OCI-LY7 (cell line): ENCODE results near the gene TTLL7. TPM values are rescaled to one million over a fixed set of nuclear protein-coding genes. Genes with fewer than 3 reads are reported as not detected.

ENCODE experiments used
- BruUV-seq: library from RNA; stranded (reverse); fragments of 400-500 nt; replicated peaks from 2 replicates; lab custom pipeline; 2021; lab: Mats Ljungman, UMichigan
- CTCF ChIA-PET: fragments of 300-600 bp; sonication (Branson Sonifier 250); formaldehyde crosslinking; loops from one replicate; lab custom pipeline; 2022; ENCODE audit warnings: antibody characterized with exemption; ENCODE audit not compliant: unreplicated experiment; lab: Charles Lee
- POLR2A ChIA-PET: fragments of 300-600 bp; sonication (Branson Sonifier 250); formaldehyde crosslinking; loops from one replicate; lab custom pipeline; 2022; ENCODE audit warnings: antibody characterized with exemption; lab: Charles Lee
- DNase-seq: peaks from one replicate; pipeline ENCODE4 v3.0.0-alpha.2; 2015; ENCODE audit warnings: low spot score
- H2AFZ ChIP-seq: fragments of 200-600 bp; sonication (generic), shearing (Covaris generic); 2 replicates; pipeline ENCODE4 v1.6.1; 2014; ENCODE audit warnings: mild to moderate bottlenecking, antibody characterized with exemption, low read length, moderate library complexity
- H3K27ac ChIP-seq: fragments of 200-600 bp; sonication (generic); 2 replicates; pipeline ENCODE4 v1.5.1; 2014; ENCODE audit warnings: mixed run types, low read depth, mild to moderate bottlenecking, moderate library complexity, low read length, inconsistent platforms; ENCODE audit not compliant: poor library complexity, severe bottlenecking
- H3K36me3 ChIP-seq: fragments of 200-600 bp; sonication (generic); 2 replicates; pipeline ENCODE4 v1.6.1; 2014; ENCODE audit warnings: mild to moderate bottlenecking, antibody characterized with exemption, low read length, moderate library complexity, mixed read lengths; ENCODE audit not compliant: insufficient read depth
- H3K4me1 ChIP-seq: fragments of 200-600 bp; sonication (generic); 2 replicates; pipeline ENCODE4 v1.5.1; 2014; ENCODE audit warnings: mild to moderate bottlenecking, low read length; ENCODE audit not compliant: insufficient read depth, poor library complexity, severe bottlenecking
- H3K4me2 ChIP-seq: fragments of 200-600 bp; sonication (generic); 2 replicates; pipeline ENCODE4 v1.6.1; 2014; ENCODE audit warnings: mild to moderate bottlenecking, low read length
- H3K4me3 ChIP-seq: fragments of 200-600 bp; sonication (generic); 2 replicates; pipeline ENCODE4 v1.5.1; 2014; ENCODE audit warnings: mild to moderate bottlenecking, low read depth, low read length; ENCODE audit not compliant: poor library complexity, severe bottlenecking
- H3K79me2 ChIP-seq: fragments of 200-600 bp; sonication (generic); 2 replicates; pipeline ENCODE4 v1.6.1; 2016; ENCODE audit warnings: low read depth, mild to moderate bottlenecking, low read length, moderate library complexity, mixed read lengths; ENCODE audit not compliant: insufficient read depth
- H3K9me2 ChIP-seq: fragments of 200-600 bp; sonication (generic); 2 replicates; pipeline ENCODE4 v1.6.1; 2016; ENCODE audit warnings: mild to moderate bottlenecking, low read length, mixed read lengths; ENCODE audit not compliant: insufficient read depth
- H3K9me3 ChIP-seq: fragments of 200-600 bp; sonication (generic); 2 replicates; pipeline ENCODE4 v1.6.1; 2014; ENCODE audit warnings: mild to moderate bottlenecking, mixed run types, low read length, mixed read lengths
- H4K20me1 ChIP-seq: fragments of 200-600 bp; sonication (generic); 2 replicates; pipeline ENCODE4 v1.6.1; 2014; ENCODE audit warnings: mild to moderate bottlenecking, antibody characterized with exemption, low read length, moderate library complexity, mixed read lengths; ENCODE audit not compliant: insufficient read depth
- EZH2phosphoT487 ChIP-seq: fragments of 200-600 bp; sonication (generic); IDR thresholded peaks from 2 replicates; pipeline ENCODE4 v1.6.1; 2018; ENCODE audit warnings: low read depth, borderline replicate concordance, mild to moderate bottlenecking, mixed run types, antibody characterized with exemption, low read length, moderate library complexity, mixed read lengths
- intact Hi-C: fragments of 100-400 bp; cut with micrococcal nuclease; formaldehyde crosslinking; loops from one replicate; pipeline ENCODE4 v1.10.0; 2022; ENCODE audit not compliant: unreplicated experiment
- total RNA-seq, 2 experiments: library from RNA; depleted of rRNA in 1 of 2; stranded (reverse); fragments of >200 nt in 1 of 2; shearing (Covaris generic) in 1 of 2; gene quantifications; 2 replicates each; pipeline ENCODE4 v1.2.3, GENCODE V29; 2014 to 2022
- TF ChIP-seq, protein P1 (sequence below): fragments of 200-600 bp; sonication (generic); conservative IDR thresholded peaks from 2 replicates; pipeline ENCODE4 v1.5.1; 2014; ENCODE audit warnings: mild to moderate bottlenecking, antibody characterized with exemption, low read length, moderate library complexity, mixed read lengths

TTLL7 gene
- total RNA-seq, 2 experiments from 2014 or later = 0.76 to 0.88 TPM

DNA sequence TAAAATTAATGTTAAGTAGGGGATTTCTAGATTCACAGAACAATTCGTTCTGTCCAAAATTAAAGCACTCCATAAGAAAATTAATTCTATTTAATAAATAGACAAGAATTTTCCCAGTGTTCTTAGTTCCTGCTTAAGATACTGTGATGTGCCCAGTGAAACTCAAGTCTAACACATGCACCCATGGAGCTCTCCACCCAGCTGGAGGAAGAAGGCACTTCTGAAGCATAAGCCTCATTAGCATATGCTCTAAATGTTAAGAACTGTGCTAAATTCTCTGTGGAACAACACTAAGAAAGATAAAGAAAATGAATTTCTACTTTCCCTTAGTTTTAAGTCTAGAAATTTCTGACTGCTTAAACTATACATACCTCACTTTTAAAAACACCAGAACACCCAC lies 71.2 kb downstream of the TTLL7 start:
- Histone ChIP-seq H3K4me3 (no peak overlapping the region), H3K9me3 (no peaks in the 10 kb centered on the region), H3K27ac (no peak overlapping the region), H3K4me1 (no peaks in the 10 kb centered on the region), H2AFZ (no peak overlapping the region), H3K36me3 (no peaks in the 10 kb centered on the region), H4K20me1 (no peaks in the 10 kb centered on the region), H3K4me2 (no peak overlapping the region), H3K79me2 (no peaks in the 10 kb centered on the region), H3K9me2 (no peaks in the 10 kb centered on the region)
- no peak for DNase-seq
- CTCF ChIA-PET = interaction anchor here (0.6 kb wide), 1 partner anchor 151 kb away, joined by 14 read pairs; no protein-coding TSS in a partner anchor
- intact Hi-C loops = no loop called here
- TF ChIP-seq, protein P1, sequence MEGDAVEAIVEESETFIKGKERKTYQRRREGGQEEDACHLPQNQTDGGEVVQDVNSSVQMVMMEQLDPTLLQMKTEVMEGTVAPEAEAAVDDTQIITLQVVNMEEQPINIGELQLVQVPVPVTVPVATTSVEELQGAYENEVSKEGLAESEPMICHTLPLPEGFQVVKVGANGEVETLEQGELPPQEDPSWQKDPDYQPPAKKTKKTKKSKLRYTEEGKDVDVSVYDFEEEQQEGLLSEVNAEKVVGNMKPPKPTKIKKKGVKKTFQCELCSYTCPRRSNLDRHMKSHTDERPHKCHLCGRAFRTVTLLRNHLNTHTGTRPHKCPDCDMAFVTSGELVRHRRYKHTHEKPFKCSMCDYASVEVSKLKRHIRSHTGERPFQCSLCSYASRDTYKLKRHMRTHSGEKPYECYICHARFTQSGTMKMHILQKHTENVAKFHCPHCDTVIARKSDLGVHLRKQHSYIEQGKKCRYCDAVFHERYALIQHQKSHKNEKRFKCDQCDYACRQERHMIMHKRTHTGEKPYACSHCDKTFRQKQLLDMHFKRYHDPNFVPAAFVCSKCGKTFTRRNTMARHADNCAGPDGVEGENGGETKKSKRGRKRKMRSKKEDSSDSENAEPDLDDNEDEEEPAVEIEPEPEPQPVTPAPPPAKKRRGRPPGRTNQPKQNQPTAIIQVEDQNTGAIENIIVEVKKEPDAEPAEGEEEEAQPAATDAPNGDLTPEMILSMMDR = no peak
- TF ChIP-seq EZH2phosphoT487 = no peak
- BruUV-seq = no TSS peak
- POLR2A ChIA-PET = interaction anchor here (0.6 to 1.0 kb wide), 2 partner anchors 11 to 189 kb away, joined by 3 read pairs; no protein-coding TSS in a partner anchor

DNA sequence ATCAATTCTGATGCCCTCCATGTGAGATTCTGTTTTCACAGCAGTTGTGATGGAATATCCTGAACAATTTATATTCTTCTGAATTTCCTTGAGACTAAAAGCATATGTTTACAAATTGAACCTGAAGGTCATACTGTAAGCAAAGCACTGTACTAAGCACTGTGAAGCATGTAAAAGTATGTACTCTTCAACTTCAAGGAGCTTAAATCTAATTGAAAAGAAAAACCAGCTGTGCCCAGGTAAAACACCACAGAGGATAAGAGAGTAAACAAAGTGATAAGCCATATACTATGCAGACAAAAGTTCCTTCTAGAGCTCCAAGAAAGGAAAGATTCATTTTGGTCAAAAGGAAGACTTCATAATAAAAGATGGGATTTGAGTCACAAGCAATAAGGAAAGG lies 71.9 kb downstream of the TTLL7 start:
- ChIA-PET POLR2A (interaction anchor here (1.0 kb wide), 1 partner anchor 189 kb away, joined by 3 read pairs; no protein-coding TSS in a partner anchor), CTCF (no interaction called here)
- DNase-seq = no peak
- Histone ChIP-seq H3K4me3 (no peak overlapping the region), H3K9me2 (no peaks in the 10 kb centered on the region), H4K20me1 (no peaks in the 10 kb centered on the region), H3K9me3 (no peaks in the 10 kb centered on the region), H3K4me1 (no peaks in the 10 kb centered on the region), H3K27ac (no peak overlapping the region), H2AFZ (no peak overlapping the region), H3K36me3 (no peaks in the 10 kb centered on the region), H3K79me2 (no peaks in the 10 kb centered on the region), H3K4me2 (no peak overlapping the region)
- intact Hi-C loops = no loop called here
- TF ChIP-seq, protein P1 = no peak
- no peak for TF ChIP-seq EZH2phosphoT487
- no TSS peak for BruUV-seq

DNA sequence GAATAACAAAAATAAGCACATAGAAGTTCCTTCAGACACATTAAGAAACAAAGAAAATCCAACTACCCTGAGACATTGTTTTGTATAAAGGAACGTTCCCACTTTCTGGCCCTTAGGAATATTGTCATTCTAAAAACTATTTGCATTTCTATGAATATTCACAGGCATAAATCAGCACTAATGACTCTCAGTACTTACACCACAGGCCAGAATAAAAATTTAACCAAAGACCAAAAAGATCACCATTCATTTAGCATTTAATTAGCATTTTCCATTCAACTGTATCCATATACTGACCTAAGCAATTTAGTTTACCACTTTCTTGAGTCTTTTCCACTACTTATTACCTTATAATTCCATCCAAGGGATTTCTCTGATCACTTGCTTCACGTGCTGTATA lies 75.4 kb downstream of the TTLL7 start:
- no TSS peak for BruUV-seq
- Histone ChIP-seq H3K36me3 (no peaks in the 10 kb centered on the region), H2AFZ (no peak overlapping the region), H3K9me2 (no peaks in the 10 kb centered on the region), H3K79me2 (no peaks in the 10 kb centered on the region), H4K20me1 (no peaks in the 10 kb centered on the region), H3K9me3 (no peaks in the 10 kb centered on the region), H3K4me2 (no peak overlapping the region), H3K4me3 (no peak overlapping the region), H3K4me1 (no peaks in the 10 kb centered on the region), H3K27ac (no peak overlapping the region)
- TF ChIP-seq EZH2phosphoT487 = no peak
- TF ChIP-seq, protein P1 = no peak
- no peak for DNase-seq
- ChIA-PET CTCF (no interaction called here), POLR2A (no interaction called here)
- intact Hi-C loops = no loop called here
